Activated CD4-positive, alpha-beta T cell treated with anti-CD3 and anti-CD28 coated beads for 48 hours (primary cell): ENCODE measurements around the gene C16orf74.

Source experiments
- DNase-seq: peaks from one replicate; pipeline ENCODE4 v3.0.0-alpha.2; 2020

The C16orf74 gene

DNA sequence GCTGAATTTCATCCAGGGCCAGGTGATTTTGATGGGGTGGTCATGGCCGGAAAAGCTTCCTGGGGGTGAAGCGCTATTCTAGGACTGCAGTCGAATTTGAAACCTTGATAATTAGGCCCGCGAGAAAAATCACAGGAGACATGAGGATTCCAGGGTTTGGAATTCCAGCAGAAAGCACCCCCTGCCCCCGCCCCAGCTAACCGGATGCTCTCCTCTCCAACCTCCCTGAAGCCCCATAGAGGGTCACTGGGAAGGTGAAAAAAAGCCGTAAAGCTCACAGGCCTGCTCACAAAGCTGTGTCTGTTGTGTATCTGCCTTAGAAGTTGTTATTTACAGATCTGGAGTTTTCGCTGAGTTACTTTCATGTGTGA, 61.0 kb downstream of the C16orf74 start:
- DNase-seq = no peak

DNA sequence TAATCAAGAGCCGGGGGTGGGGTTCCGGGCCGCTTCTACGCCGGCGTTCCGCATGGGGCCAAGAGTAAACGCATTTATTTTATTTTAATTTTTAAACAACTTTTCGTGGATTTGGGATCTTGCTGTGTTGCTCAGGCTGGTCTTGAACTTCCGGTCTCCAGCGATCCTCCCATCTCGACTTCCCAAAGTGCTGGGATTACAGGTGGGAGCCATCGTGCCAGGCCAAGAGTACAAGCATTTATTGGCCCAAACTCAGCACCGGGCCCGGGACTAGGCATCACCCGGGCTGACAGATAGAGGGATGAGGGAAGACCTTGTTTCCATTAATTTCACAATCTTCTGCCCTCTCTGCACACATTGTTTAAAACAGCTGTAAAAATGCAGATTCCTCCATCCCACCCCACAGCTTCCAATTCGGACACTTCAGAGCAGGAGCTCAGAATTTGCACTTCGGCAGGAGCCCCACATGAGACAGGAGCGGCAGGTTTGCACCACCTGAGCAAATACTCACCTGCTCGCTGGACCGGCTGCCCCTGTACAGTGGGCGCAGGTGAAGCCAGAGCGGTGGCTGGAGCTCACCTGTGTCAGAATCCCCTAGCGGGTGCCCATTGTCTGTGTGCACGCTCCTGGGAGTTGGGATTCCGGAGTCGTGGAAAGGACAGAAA, 61.5 kb downstream of the C16orf74 start:
- no peak for DNase-seq

DNA sequence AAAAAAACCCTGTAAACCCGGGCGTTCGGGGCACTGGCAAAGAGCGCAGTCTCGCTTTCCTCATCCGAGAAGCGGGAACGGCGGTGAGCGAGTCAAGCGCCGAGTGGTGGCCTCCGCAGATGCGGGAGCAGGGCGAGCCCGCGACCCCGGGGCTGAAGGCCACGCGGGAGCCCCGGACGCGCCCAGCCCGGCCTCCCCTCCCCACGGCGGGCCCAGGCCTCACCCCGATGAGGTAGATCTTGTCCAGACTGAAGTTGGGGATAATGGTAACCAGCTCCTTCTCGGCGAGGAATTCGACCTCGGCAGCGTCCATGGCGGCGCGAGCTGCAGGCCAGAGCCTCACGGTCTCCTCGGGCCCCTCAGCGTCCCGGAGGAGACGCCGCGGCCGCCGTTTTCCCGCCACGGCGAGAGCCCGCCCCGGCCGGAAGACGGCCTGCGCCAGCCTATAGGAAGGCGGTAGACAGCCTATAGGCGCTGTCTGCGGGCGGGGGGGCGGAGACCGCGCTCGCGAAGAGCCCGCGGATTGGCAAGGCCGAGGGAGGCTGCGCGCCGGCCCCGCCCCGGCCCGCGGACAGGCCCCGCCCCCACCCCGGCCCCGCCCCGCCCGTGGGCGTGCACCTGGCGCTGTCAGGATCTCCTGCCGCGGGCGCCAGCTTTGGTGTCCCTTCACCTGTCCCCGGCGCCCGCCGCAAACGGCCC, 62.2 kb downstream of the C16orf74 start, which contains the start of gene GINS2:
GINS2 (minus strand) TSS at position 369 of the 699 bp plus-strand sequence; CDS start at position 313, 56 bp downstream.
- DNase-seq = peak; percentile 94

DNA sequence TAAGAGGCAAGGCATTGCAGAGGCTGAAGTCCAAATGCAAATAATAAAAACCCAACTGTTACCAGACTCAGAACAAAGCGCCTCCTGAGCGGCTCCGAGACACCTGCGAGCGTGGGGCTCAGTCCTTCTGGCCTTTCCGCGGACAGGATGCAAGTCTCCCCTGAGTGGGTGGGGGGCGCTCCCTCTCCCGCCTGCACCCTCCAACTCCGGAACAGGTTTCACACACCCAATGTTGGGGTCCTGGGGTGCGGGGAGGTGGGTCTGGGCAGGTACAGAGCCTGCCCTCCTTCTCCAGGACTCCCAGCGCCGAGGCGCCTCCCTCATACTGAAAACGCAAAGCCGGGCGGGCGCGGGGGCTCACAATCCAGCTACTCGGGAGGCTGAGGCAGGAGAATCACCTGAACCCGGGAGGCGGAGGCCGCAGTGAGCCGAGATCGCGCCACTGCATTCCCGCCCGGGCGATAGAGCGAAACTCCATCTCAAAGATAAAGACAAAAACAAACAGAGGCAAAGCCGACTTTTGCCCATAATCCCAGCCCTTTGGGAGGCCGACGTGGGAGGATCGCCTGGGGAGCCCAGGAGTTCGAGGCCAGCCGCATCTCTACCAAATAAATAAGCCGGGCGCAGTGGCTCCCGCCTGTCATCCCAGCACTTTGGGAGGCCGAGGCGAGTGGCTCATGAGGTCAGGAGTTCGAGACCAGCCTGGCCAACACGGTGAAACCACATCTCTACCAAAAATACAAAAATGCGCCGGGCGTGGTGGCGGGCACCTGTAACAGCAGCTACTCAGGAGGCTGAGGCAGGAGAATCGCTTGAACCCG, 63.0 kb downstream of the C16orf74 start:
- DNase-seq = peak; percentile 45

DNA sequence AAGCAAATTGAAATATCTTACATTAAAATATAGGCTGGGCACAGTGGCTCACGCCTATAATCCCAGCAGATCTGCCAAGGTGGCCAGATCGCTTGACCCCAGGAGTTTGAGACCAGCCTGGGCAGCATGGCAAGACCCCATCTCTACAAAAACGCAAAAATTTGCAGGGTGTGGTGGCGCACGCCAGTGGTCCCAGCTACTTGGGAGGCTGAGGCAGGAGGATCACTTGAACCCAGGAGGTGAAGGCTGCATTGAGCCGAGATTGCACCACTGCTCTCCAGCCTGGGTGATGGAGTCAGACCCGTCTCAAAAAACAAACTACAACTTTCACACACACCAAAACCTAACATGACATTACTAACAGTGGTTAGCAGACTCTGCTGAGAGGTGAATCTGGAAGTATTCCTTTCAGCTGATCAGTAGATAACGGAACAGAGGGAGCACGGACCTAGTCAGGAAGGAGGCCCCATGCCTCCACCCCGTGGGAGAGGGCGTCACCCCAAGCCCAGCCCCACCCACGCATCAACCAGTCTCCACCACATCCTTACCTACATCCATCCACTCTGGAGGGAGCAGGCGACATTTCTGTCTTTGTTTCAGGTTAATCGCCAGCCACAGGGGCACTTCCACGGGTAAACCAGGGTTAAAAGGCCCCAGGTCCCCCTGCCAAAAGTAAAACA, 63.8 kb downstream of the C16orf74 start:
- DNase-seq = peak; percentile 65

DNA sequence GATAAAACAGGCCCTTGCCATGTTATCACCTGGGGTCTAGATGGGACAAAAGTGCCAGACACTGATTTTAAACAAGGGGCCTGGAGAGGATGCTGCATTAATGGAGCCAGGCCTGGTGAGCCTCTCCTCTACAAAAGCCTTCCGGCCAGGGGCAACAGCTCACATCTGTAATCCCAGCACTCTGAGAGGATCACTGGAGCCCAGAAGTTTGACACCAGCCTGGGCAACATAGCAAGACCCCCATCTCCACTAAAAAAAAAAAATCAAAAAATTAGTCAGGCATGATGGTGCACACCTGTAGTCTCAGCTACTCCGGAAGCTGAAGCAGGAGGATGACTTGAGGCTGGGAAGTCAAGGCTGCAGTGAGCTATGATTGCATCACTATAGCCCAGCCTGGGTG, 65.6 kb downstream of the C16orf74 start:
- no peak for DNase-seq

DNA sequence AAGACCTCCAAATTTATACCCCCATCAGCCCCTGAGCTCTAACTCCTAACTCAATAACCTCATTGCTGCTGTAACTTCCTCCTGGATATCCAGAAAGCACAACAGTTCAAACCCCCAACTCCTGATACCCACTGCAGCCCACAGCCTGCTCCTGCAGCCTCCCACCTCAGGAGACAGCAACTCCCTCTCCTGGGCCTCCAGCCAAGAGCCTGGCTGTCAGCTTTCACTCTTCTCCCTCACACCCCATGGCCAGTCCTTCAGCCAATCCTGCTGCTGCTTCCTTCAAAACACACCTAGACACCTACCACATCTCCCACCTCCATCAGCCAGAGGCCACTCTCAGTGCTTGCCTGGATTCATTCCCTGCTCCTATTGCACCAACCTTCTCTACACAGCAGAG, 67.5 kb downstream of the C16orf74 start:
- DNase-seq = no peak

DNA sequence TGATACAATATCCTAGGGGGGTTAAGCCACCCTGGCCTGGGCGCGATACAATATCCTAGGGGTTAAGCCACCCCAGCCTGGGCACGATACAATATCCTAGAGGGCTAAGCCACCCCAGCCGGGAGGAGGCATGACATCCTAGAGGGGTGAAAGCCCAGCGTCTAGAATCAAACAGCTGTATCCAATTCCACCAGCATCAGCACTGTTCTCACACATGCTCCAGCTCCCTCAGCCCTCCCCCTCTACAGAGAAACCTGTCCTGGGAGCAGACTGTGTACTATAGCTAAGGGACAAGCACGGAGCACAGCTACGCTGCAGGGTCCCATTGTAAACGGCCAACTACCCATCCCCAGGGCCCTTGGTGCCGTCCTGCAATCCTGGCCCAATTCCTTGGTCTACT, 68.4 kb downstream of the C16orf74 start:
- DNase-seq = no peak

DNA sequence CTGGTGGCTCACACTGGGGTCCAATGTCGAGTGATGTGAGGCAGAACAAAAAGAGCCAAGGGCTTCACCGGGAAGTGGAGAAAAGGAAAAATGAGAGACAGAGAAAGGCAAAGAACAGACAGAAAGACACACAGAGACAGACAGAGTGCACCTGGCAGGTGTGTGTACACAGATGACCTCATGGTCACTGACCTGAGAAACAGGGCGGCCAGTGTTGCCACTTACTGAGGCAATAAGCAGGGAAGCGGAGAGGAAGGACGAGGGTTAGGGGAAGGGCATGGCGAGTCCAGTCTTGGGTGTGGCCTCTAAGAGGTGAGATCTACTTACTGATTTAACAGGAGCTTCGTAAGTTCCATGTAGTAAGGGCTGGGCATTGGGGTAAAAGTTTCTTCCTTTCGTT, 69.6 kb downstream of the C16orf74 start:
- DNase-seq = no peak

DNA sequence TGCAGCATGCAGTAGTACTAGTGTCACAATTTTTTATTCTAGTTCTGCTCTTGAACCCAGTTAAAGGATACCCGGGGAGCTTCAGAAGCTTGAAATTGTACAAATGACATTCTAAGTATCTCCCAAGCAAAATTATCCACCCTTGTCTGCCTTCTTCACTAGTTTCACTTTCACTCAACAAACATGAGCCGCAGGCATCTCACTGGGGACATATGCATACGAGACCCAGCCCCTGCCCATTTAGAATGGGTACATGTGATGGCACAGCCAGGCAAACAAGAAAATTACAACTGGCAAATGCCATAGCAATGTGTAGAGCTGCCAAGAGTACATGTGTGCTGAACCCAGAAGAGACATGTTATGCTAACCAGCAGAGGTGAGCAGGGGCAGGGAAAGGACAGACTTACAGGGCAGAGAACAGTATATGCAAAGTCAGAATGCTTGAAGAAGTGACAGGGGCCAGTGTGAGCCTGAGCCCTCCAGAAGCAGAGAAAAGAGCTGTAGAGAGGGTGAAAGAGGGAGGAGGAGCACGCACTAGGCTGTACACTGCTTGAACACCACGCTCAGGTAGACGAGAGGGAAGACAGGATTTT, 70.4 kb downstream of the C16orf74 start:
- DNase-seq = no peak

DNA sequence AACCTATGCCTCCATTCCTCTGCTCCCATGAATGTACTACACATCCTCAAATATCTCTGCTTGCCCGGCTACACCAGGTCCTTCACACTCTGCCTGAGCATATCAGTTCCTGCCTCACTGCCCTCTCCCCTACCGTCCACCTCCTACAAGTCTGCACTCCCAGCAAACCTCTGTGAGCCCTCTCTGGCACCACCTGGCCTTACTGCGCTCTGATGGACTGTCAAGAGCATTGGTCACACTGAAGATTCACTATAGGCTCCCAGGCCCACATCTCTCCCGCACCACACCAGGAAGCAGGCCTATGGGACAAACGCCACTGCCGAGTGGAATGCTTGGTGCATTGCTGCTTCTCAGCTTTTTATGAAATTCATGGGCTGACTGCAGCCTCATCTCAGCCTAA, 71.0 kb downstream of the C16orf74 start:
- DNase-seq = no peak

DNA sequence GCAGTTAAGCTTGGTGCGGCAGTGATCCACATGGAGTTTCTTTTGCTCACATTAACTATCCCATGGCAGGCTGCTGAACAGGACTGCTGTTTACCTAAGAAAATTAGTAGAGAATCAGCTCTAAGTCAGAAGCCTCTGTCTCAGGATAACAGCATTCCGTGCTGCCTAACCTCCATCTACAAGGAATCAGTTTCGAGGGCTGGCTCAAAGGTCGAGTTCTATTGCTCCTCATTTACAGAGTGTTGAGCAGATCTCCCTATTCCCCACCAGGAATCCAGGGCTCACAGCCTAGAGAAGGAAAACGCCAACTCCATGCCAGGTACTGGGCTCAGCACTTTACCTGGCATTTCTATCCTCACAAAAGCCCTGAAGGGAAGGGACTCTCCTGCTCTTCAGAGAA, 72.1 kb downstream of the C16orf74 start:
- no peak for DNase-seq

DNA sequence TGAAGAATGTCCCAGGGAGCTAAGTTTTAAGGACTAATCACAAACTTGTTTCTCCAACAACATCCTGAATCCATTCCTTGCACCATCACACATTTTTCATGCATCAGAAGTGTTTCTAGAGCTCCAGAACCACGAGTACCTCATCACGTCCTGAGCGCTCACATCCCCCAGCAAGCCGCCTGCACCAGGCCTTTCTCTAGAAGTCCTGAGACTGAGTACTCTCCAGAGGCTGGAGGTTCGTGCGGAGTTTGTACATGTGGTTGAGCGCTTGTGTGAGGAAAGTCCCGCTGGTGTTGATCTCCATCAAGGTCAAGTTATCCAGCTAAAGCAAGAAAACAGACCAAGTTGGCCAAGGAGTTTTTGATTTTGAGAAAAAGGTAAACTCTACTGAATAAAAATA, 72.9 kb downstream of the C16orf74 start:
- no peak for DNase-seq

DNA sequence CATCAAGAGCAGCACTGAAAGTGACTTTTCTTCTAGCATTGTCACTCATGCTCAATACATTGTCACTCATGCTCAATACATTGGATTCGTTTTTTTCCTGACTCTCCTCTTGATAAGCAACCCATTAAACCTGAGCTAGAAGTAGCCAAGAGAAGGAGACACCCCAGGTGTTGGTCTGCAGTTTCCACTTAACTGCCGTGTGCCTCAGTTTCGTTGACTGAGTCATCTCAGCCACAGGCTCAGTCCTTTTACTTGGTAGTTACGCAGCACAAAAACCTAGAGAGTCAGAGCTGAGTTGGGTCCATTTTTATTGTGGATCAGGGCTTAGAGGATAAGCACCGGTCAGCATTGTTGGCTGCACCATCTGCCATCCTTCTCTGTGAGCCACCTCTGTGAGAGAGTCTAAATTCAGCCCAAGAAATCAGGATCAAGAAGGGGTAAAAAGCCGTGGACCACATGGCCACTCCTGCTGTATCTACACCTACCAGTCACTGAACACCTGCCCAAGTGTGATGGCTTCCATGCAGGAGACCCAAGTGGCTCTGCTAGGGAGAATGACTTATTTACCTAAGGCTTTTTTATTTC, 73.4 kb downstream of the C16orf74 start:
- no peak for DNase-seq

DNA sequence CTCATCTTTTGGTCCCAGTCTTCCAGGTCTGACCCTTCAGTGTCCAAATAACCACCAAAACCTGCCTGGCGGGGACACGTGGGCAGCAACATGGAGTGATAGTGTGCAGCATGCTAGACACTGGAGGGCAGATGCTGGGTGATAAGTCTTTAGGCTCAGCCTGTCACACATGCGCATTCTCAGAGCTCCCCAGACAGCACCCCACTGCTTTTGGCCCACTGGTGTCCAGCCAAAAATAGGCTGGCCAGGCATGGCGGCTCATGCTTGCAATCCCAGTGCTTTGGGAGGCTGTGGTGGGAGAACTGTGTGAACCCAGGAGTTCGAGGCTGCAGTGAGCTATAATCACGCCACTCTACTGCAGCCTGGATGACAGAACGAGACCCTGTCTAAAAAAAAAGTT, 74.4 kb downstream of the C16orf74 start:
- no peak for DNase-seq

DNA sequence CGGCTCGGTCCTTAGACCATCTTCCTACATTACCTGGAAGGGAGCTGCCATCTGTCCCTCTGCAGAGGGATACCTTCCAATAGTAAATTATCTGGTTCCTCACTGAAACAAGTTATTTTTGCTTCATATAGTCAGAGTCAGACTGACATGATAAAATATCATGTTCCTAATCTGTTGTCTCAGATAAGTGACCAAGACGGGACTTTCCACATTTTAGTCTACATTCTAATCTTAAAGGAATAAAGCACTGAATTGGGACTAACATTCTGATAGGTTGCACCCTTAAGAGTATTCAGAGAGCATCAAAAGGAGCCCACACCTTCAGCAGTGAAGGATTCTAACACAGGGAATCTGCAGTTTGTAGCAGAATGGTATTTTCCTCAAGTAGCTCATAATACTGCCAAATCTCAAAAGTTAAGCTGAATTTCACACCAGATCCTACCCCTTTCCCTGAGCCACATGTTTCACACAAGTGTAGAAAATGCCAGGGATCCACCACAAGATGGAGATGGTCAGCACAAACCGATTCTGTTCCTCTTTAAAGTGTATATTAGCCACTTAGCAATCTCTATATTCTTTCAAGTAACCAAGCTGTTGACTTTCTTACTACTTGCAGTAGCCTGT, 75.5 kb downstream of the C16orf74 start:
- no peak for DNase-seq

DNA sequence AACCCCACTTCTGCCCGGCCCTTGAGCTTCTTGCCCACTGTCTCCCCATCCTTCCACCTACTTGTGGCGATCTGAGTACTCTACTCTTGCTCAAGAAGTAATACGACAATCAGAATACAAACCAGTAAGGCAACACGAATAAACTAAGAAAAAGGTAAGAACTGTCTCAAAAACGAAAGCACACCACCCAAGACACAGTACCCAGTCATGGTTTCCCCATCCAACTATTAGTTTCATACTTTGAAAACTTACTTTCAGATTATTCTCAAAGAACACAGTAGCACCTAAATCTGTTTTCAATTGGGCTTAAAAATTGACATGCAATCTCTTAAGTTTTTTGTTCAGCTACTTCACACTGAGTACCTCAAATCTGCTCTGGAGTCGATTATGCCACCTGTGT, 76.1 kb downstream of the C16orf74 start:
- no peak for DNase-seq

DNA sequence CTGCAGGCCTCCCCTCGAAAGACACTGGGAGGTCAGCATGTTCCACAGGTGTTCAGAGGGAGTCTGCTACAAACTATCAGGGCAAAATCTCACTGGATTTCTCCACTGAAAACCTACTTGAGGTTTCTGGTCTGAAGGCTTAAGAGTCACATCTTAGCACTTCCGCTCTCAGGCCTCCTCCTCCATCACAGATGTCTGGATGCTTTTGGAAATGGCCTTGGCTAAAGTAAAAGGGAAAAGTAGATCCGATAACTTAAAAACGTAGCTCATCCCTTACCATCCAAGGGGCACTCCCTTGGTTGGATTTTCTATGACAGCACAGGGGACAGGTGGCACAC, 76.5 kb downstream of the C16orf74 start:
- no peak for DNase-seq

DNA sequence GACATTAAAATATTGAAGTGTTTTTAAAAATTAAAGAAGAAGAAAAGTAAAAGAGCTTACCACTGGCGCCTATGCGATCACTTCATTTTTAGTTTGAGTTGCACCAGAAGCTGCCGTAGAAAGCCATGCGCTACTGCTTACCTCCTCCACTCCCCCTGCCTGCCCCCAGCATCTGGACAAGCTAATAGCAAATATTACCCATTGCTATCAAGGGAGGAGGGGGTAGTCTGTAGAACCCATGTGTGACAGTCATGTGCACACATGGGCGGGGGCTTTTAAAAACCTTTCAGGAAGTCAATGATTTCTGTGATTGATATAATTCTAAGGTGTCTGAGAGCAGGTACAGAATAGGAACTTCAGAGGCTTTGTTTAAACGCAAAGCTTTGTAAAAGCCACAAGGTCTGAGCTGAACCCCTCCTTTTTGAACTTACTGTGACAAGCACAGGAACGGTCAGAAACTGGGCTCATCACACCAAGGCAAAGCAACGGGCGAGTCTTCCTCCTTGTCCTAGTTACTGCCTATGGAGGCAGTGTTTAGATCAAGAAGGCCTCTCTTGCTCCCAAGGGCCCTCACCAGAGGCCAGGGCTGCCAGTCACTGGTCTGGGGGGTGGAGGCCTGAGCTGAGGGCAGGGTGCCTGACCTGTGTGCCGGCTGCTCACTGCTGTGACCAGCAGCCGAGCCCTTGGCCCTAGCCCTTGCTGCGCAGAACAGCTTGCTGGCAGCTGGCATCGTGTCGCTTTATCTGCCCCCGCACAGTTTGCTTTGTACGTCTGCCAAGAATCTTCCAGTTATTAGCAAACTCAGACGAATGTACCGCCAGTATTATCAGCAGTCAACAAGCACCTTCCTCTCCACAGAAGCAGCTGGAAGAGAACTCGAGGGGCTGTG, 77.1 kb downstream of the C16orf74 start:
- DNase-seq = no peak

DNA sequence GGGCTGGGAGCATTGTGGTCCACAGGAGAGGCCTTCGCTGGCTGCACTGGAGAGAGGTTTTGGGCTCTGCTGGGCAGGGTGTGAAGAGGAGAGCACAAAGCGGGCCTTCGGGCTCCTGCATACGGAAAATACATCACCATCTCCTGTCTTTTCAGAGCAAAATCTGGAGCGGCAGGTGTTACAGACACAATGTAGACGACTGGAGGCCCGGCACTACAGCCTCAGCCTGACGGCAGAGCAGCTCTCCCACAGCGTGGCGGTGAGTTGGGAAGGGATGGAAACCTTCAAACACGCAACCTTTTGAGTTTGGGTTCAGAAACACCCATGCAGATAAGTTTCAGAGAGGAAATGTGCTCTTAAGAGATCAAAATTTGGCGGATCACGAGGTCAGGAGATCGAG, 80.1 kb downstream of the C16orf74 start:
- no peak for DNase-seq
